Measurements from ENCODE around the gene VEGFC. TPM values are rescaled to one million over a fixed set of nuclear protein-coding genes. Genes with fewer than 3 reads are reported as not detected.
A peak's percentile ranks its signal among the peaks of the same experiment; 100 is the strongest.

The VEGFC gene
- total and polyA plus RNA-seq, 9 donors: 5.1 to 7.9 (median 6.4) TPM

GRCh38 chr4:176664964-176665363, 127.8 kb downstream of the VEGFC start:
- no peaks in the 10 kb centered on the region for H3K4me1 ChIP-seq (ENCODE audit: control insufficient read depth, insufficient read depth, low read length)
- H3K27me3 ChIP-seq (ENCODE audit: control insufficient read depth, insufficient read depth, low read length): no peaks in the 10 kb centered on the region
- WGBS (ENCODE audit: insufficient coverage): no CpG with 5 or more reads among the region's 4 CpGs

GRCh38 chr4:176660561-176660960, 132.2 kb downstream of the VEGFC start:
- no peak overlapping the region for H3K4me3 ChIP-seq (ENCODE audit: low read length)
- WGBS (ENCODE audit: insufficient coverage): 86% methylated on average over 3 of the region's 5 CpGs
- DNase-seq: no peak
- peaks cover 2% of the 10 kb centered on the region for H3K9me3 ChIP-seq (replicated peaks; ENCODE audit: control insufficient read depth, low read depth, low read length)
- no peak overlapping the region for H3K27ac ChIP-seq (ENCODE audit: low read length)
- no peaks in the 10 kb centered on the region for H3K4me1 ChIP-seq (ENCODE audit: control insufficient read depth, insufficient read depth, low read length)
- no peaks in the 10 kb centered on the region for H3K27me3 ChIP-seq (ENCODE audit: control insufficient read depth, insufficient read depth, low read length)
- no peaks in the 10 kb centered on the region for H3K36me3 ChIP-seq (ENCODE audit: control insufficient read depth, insufficient read depth, low read length)

More at GRCh38 chr4:176664964-176665363, 127.8 kb downstream of the VEGFC start:
- Histone ChIP-seq H3K27ac (ENCODE audit: low read length) (no peak overlapping the region), H3K36me3 (ENCODE audit: control insufficient read depth, insufficient read depth, low read length) (no peaks in the 10 kb centered on the region), H3K4me3 (ENCODE audit: low read length) (no peak overlapping the region), H3K9me3 (replicated peaks; ENCODE audit: control insufficient read depth, low read depth, low read length) (no peaks in the 10 kb centered on the region)
- no peak for DNase-seq

- peak; percentile 23 for DNase-seq
- WGBS (ENCODE audit: insufficient coverage): 79% methylated on average over 2 of the region's 3 CpGs
- Histone ChIP-seq H3K27me3 (ENCODE audit: control insufficient read depth, insufficient read depth, low read length) (no peaks in the 10 kb centered on the region), H3K4me3 (ENCODE audit: low read length) (no peak overlapping the region), H3K36me3 (ENCODE audit: control insufficient read depth, insufficient read depth, low read length) (no peaks in the 10 kb centered on the region), H3K27ac (ENCODE audit: low read length) (no peak overlapping the region), H3K4me1 (ENCODE audit: control insufficient read depth, insufficient read depth, low read length) (no peaks in the 10 kb centered on the region), H3K9me3 (replicated peaks; ENCODE audit: control insufficient read depth, low read depth, low read length) (peaks cover 2% of the 10 kb centered on the region)
Observed at GRCh38 chr4:176656108-176656507, 136.6 kb downstream of the VEGFC start.

DNA sequence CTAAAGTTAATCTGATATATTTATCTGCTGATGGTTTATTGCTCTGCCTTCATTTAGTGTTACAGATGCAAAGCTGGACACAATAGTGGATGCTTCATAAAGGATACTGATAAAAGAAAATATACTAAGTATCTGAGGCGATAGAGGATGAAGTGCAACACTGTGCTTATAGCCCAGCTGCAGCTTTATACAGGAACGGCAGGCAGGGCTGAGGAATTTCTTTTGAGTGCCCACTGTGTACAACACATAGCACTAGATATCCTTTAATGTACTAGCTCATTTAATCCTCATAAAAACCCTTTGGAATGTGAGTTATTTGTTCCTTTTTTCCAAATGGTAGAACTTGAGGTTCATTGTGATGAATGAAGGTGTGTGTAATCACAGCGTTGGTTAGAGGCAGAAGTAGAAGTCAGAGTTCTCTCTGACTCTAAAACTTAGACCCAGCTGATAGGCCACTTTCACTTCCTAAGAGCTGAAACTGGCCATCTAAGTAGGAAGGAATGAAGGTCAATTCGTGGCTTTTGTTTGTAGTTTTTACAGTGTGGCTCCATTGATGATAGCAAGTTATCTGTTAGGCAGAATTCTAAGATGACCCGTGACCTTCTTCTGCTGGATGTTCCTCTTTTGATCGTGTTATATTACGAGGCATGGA, 138.0 kb downstream of the VEGFC start:
- Histone ChIP-seq H3K9me3 (replicated peaks; ENCODE audit: control insufficient read depth, low read depth, low read length) (peaks cover 2% of the 10 kb centered on the region), H3K4me3 (ENCODE audit: low read length) (no peak overlapping the region), H3K4me1 (ENCODE audit: control insufficient read depth, insufficient read depth, low read length) (no peaks in the 10 kb centered on the region), H3K36me3 (ENCODE audit: control insufficient read depth, insufficient read depth, low read length) (no peaks in the 10 kb centered on the region), H3K27ac (ENCODE audit: low read length) (no peak overlapping the region), H3K27me3 (ENCODE audit: control insufficient read depth, insufficient read depth, low read length) (no peaks in the 10 kb centered on the region)
- 44% methylated on average over 3 of the region's 7 CpGs for WGBS (ENCODE audit: insufficient coverage)
- no peak for DNase-seq

DNA sequence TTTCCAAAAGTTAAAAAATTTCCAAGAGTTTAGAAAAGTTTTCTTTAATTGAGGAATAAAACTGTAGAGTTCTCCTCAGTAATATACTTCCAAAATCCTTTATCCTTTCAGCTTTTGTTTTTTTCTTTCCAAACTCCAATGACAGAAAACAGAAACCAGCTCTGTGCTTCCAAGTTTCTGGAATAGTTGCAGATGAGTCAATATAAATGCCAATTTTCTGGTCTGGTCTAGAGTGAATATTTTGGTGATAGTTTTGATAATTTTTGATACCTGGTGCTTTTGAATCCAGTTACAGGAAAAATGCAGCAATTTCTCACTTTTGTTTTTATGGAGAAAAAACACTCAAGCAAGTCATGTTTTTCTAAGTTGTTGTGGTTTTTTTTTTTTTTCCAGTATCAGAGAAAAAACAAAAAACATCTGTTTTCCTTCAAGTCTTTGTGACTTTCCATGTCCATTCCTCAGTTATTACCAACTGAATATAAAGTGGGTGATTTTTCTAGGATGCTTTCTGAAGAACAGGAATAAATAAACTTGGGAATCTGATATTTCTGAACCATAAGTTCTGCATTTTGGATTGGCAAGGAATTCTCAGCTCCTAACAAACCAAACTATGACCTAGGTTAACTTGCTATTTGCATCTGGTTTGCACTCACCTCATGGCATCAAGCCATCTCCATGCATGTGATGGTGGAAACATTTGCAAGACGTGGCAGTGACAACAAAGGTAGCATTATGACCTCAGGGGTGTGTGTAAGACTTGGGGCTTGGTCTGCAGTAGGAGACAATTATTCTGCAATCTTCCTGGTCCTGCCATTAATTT, 139.1 kb downstream of the VEGFC start:
- H3K4me1 ChIP-seq (ENCODE audit: control insufficient read depth, insufficient read depth, low read length): no peaks in the 10 kb centered on the region
- H3K27ac ChIP-seq (ENCODE audit: low read length): no peak overlapping the region
- H3K36me3 ChIP-seq (ENCODE audit: control insufficient read depth, insufficient read depth, low read length): no peaks in the 10 kb centered on the region
- peaks cover 2% of the 10 kb centered on the region for H3K9me3 ChIP-seq (replicated peaks; ENCODE audit: control insufficient read depth, low read depth, low read length)
- no peaks in the 10 kb centered on the region for H3K27me3 ChIP-seq (ENCODE audit: control insufficient read depth, insufficient read depth, low read length)
- peak; percentile 61 for DNase-seq
- H3K4me3 ChIP-seq (ENCODE audit: low read length): no peak overlapping the region
- WGBS (ENCODE audit: insufficient coverage): no CpG with 5 or more reads among the region's 1 CpG

DNA sequence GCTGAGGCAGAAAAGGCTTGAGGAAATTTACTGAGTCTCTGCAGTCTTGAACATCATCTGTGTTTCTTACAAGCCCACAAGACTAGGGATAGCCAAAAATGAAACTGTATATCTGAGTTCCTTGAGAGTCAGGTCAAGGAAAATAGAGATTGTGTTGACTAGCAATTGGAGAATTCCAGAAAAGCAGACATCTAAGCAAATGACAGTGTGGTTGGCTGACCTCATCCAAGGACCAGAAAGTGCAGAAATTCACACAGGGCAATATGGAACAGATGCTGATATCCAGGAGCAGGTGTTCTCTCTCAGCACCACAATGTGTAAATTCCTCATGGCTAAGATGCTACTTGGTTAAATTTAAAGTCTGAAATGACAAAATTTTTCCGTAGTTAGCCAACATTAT, 146.4 kb downstream of the VEGFC start:
- WGBS (ENCODE audit: insufficient coverage): no CpG with 5 or more reads among the region's 1 CpG
- H3K36me3 ChIP-seq (ENCODE audit: control insufficient read depth, insufficient read depth, low read length): no peaks in the 10 kb centered on the region

GRCh38 chr4:176645246-176645960, 147.3 kb downstream of the VEGFC start:
- H3K27ac ChIP-seq (ENCODE audit: low read length): no peak overlapping the region
- H3K4me3 ChIP-seq (ENCODE audit: low read length): no peak overlapping the region
- no peaks in the 10 kb centered on the region for H3K9me3 ChIP-seq (replicated peaks; ENCODE audit: control insufficient read depth, low read depth, low read length)
- no CpG with 5 or more reads among the region's 8 CpGs for WGBS (ENCODE audit: insufficient coverage)
- H3K4me1 ChIP-seq (ENCODE audit: control insufficient read depth, insufficient read depth, low read length): no peaks in the 10 kb centered on the region
- no peaks in the 10 kb centered on the region for H3K36me3 ChIP-seq (ENCODE audit: control insufficient read depth, insufficient read depth, low read length)
- H3K27me3 ChIP-seq (ENCODE audit: control insufficient read depth, insufficient read depth, low read length): no peaks in the 10 kb centered on the region
- DNase-seq: no peak

More for the DNA sequence above, 146.4 kb downstream of the VEGFC start:
- no peak overlapping the region for H3K4me3 ChIP-seq (ENCODE audit: low read length)
- no peaks in the 10 kb centered on the region for H3K4me1 ChIP-seq (ENCODE audit: control insufficient read depth, insufficient read depth, low read length)
- no peak for DNase-seq
- no peak overlapping the region for H3K27ac ChIP-seq (ENCODE audit: low read length)
- H3K9me3 ChIP-seq (replicated peaks; ENCODE audit: control insufficient read depth, low read depth, low read length): no peaks in the 10 kb centered on the region
- no peaks in the 10 kb centered on the region for H3K27me3 ChIP-seq (ENCODE audit: control insufficient read depth, insufficient read depth, low read length)

DNA sequence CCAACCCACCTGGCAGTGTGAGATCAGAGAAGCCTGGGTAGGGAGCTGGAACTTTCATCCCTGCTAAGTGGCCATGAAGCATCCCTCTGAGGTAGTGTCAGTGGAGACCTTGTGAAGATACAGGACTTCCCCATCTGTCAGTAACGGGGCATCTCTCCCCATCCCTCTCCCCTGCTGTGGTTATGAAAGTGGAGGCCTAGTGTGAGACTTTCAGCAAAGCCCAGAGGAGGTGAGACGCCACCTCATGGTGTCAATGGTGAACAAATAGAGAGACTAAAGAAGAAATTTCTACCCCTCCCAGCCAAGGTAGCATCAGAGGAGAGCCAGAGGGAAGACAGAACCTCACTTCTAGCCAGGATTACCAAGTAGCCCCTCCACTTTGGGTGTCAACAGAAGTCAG, 150.2 kb downstream of the VEGFC start:
- no peaks in the 10 kb centered on the region for H3K36me3 ChIP-seq (ENCODE audit: control insufficient read depth, insufficient read depth, low read length)
- H3K27ac ChIP-seq (ENCODE audit: low read length): no peak overlapping the region
- H3K4me3 ChIP-seq (ENCODE audit: low read length): no peak overlapping the region
- H3K4me1 ChIP-seq (ENCODE audit: control insufficient read depth, insufficient read depth, low read length): no peaks in the 10 kb centered on the region
- no peaks in the 10 kb centered on the region for H3K9me3 ChIP-seq (replicated peaks; ENCODE audit: control insufficient read depth, low read depth, low read length)
- WGBS (ENCODE audit: insufficient coverage): no CpG with 5 or more reads among the region's 2 CpGs
- no peak for DNase-seq
- no peaks in the 10 kb centered on the region for H3K27me3 ChIP-seq (ENCODE audit: control insufficient read depth, insufficient read depth, low read length)

GRCh38 chr4:176641237-176641636, 151.5 kb downstream of the VEGFC start:
- no peaks in the 10 kb centered on the region for H3K9me3 ChIP-seq (replicated peaks; ENCODE audit: control insufficient read depth, low read depth, low read length)
- no peaks in the 10 kb centered on the region for H3K27me3 ChIP-seq (ENCODE audit: control insufficient read depth, insufficient read depth, low read length)
- WGBS (ENCODE audit: insufficient coverage): no CpG with 5 or more reads among the region's 3 CpGs
- no peak overlapping the region for H3K4me3 ChIP-seq (ENCODE audit: low read length)
- no peaks in the 10 kb centered on the region for H3K36me3 ChIP-seq (ENCODE audit: control insufficient read depth, insufficient read depth, low read length)
- H3K4me1 ChIP-seq (ENCODE audit: control insufficient read depth, insufficient read depth, low read length): no peaks in the 10 kb centered on the region
- no peak overlapping the region for H3K27ac ChIP-seq (ENCODE audit: low read length)
- no peak for DNase-seq

- Histone ChIP-seq H3K27me3 (ENCODE audit: control insufficient read depth, insufficient read depth, low read length) (no peaks in the 10 kb centered on the region), H3K9me3 (replicated peaks; ENCODE audit: control insufficient read depth, low read depth, low read length) (no peaks in the 10 kb centered on the region), H3K27ac (ENCODE audit: low read length) (no peak overlapping the region), H3K4me3 (ENCODE audit: low read length) (no peak overlapping the region), H3K36me3 (ENCODE audit: control insufficient read depth, insufficient read depth, low read length) (no peaks in the 10 kb centered on the region), H3K4me1 (ENCODE audit: control insufficient read depth, insufficient read depth, low read length) (no peaks in the 10 kb centered on the region)
- no peak for DNase-seq
- WGBS (ENCODE audit: insufficient coverage): 93% methylated on average over 2 of the region's 2 CpGs
Observed at GRCh38 chr4:176638992-176639391, 153.7 kb downstream of the VEGFC start.

Measured in muscle of leg (tissue), 11 donors.